Activated naive CD8-positive, alpha-beta T cell (primary cell): ENCODE data around the gene CEP162.
"Not testable (repeated sequence)": the region's sequence is repeated elsewhere in the genome, so short reads cannot be mapped to it uniquely, and the experiment has no call there.

Source experiments
- H3K27ac Mint-ChIP-seq: one replicate; pipeline ENCODE4 v1.8.0; 2021; ENCODE audit warnings: mixed read lengths
- H3K27me3 Mint-ChIP-seq: one replicate; pipeline ENCODE4 v1.8.0; 2021; ENCODE audit warnings: mixed read lengths
- H3K36me3 Mint-ChIP-seq: one replicate; pipeline ENCODE4 v1.8.0; 2021; ENCODE audit warnings: mixed read lengths
- H3K4me1 Mint-ChIP-seq: one replicate; pipeline ENCODE4 v1.8.0; 2021; ENCODE audit warnings: low read depth, mixed read lengths
- H3K4me3 Mint-ChIP-seq: one replicate; pipeline ENCODE4 v1.8.0; 2021; ENCODE audit warnings: mild to moderate bottlenecking, mixed read lengths
- H3K9me3 Mint-ChIP-seq: one replicate; pipeline ENCODE4 v1.8.0; 2021; ENCODE audit warnings: low read depth, mixed read lengths

The CEP162 gene

DNA sequence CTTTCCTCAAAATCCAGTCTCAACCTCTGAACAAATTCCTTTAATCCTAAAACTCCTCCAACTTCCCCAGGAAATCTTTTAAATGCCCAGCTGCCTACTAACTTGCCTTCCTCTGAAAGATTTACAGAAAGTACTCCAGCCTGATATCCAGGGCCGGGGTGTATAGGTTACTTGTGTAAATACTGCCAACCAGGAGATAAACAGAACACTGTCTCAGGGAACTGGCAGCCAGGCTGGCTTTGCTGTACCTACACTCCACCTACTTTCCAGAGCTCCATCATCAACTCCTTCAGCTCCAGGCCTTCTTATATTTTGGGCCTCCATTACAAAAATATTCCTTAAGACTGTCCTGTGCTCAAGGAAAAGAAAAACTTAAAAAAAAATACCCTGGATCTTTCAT lies 85.9 kb downstream of the CEP162 start:
- no peaks in the 10 kb centered on the region for H3K9me3 Mint-ChIP-seq
- no peaks in the 10 kb centered on the region for H3K27me3 Mint-ChIP-seq
- H3K36me3 Mint-ChIP-seq: peaks cover 23% of the 10 kb centered on the region
- H3K4me1 Mint-ChIP-seq: no peaks in the 10 kb centered on the region
- H3K4me3 Mint-ChIP-seq: no peak overlapping the region
- no peak overlapping the region for H3K27ac Mint-ChIP-seq

GRCh38 chr6:84139311-84139710 lies 88.1 kb downstream of the CEP162 start:
- Mint-ChIP-seq H3K4me1 (no peaks in the 10 kb centered on the region), H3K27ac (no peak overlapping the region), H3K27me3 (no peaks in the 10 kb centered on the region), H3K36me3 (peaks cover 31% of the 10 kb centered on the region), H3K9me3 (no peaks in the 10 kb centered on the region), H3K4me3 (no peak overlapping the region)

- Mint-ChIP-seq H3K27ac (no peak overlapping the region), H3K27me3 (no peaks in the 10 kb centered on the region), H3K4me1 (no peaks in the 10 kb centered on the region), H3K4me3 (no peak overlapping the region), H3K9me3 (no peaks in the 10 kb centered on the region), H3K36me3 (peaks cover 29% of the 10 kb centered on the region)
These were observed 89.4 kb downstream of the CEP162 start for GRCh38 chr6:84137989-84138575.

GRCh38 chr6:84137051-84137375 lies 90.4 kb downstream of the CEP162 start:
- no peaks in the 10 kb centered on the region for H3K9me3 Mint-ChIP-seq
- no peaks in the 10 kb centered on the region for H3K27me3 Mint-ChIP-seq
- H3K27ac Mint-ChIP-seq: no peak overlapping the region
- H3K4me1 Mint-ChIP-seq: no peaks in the 10 kb centered on the region
- peaks cover 32% of the 10 kb centered on the region for H3K36me3 Mint-ChIP-seq
- H3K4me3 Mint-ChIP-seq: no peak overlapping the region

GRCh38 chr6:84136364-84137050 lies 90.9 kb downstream of the CEP162 start:
- Mint-ChIP-seq H3K27ac (no peak overlapping the region), H3K27me3 (no peaks in the 10 kb centered on the region), H3K4me3 (no peak overlapping the region), H3K4me1 (no peaks in the 10 kb centered on the region), H3K9me3 (no peaks in the 10 kb centered on the region), H3K36me3 (peaks cover 32% of the 10 kb centered on the region)

GRCh38 chr6:84135291-84135690 lies 92.2 kb downstream of the CEP162 start:
- H3K4me1 Mint-ChIP-seq: no peaks in the 10 kb centered on the region
- H3K27ac Mint-ChIP-seq: no peak overlapping the region
- H3K36me3 Mint-ChIP-seq: peaks cover 30% of the 10 kb centered on the region
- no peaks in the 10 kb centered on the region for H3K9me3 Mint-ChIP-seq
- no peak overlapping the region for H3K4me3 Mint-ChIP-seq
- H3K27me3 Mint-ChIP-seq: no peaks in the 10 kb centered on the region

DNA sequence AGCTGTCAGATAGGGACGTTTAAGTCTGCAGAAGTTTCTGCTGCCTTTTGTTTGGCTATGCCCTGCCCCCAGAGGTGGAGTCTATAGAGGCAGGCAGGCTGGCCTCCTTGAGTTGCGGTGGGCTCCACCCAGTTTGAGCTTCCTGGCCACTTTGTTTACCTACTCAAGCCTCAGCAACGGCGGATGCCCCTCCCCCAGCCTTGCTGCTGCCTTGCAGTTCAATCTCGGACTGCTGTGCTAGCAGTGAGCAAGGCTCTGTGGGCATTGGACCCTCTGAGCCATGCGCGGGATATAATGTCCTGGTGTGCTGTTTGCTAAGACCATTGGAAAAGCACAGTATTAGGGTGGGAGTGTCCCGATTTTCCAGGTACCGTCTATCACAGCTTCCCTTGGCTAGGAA lies 94.1 kb downstream of the CEP162 start:
- not testable (repeated sequence) for H3K4me1 Mint-ChIP-seq, H3K9me3 Mint-ChIP-seq, H3K4me3 Mint-ChIP-seq, H3K27ac Mint-ChIP-seq, H3K27me3 Mint-ChIP-seq
- peaks cover 24% of the 10 kb centered on the region for H3K36me3 Mint-ChIP-seq

DNA sequence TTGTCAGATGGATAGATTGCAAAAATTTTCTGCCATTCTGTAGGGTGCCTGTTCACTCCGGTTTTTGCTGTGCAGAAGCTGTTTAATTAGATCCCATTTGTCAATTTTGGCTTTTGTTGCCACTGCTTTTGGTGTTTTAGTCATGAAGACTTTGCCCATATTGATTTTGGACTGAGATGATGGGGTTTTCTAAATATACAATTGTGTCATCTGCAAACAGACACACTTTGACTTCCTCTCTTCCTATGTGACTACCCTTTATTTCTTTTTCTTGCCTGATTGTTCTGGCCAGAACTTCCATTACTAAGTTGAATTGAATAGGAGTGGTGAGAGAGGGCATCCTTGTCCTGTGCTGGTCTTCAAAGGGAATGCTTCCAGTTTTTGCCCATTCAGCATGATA lies 97.9 kb downstream of the CEP162 start:
- not testable (repeated sequence) for H3K9me3 Mint-ChIP-seq, H3K4me1 Mint-ChIP-seq, H3K27me3 Mint-ChIP-seq, H3K4me3 Mint-ChIP-seq, H3K27ac Mint-ChIP-seq
- peaks cover 16% of the 10 kb centered on the region for H3K36me3 Mint-ChIP-seq

DNA sequence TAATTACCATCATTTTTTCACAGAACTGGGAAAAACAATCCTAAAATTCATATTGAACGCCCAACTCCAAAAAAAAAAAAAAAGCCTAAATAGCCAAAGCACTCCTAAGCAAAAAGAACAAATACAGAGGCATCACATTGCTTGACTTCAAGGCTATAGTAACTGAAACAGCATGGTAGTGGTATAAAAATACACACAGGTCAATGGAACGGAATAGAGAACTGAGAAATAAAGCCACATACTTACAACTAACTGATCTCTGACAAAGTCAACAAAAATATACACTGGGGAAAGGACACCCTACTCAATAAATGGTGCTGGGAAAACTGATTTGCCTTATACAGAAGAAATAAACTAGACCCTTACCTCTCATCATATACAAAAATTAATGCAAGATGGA lies 104.3 kb downstream of the CEP162 start:
- peaks cover 5% of the 10 kb centered on the region for H3K9me3 Mint-ChIP-seq
- peaks cover 41% of the 10 kb centered on the region for H3K36me3 Mint-ChIP-seq
- no peaks in the 10 kb centered on the region for H3K4me1 Mint-ChIP-seq
- no peak overlapping the region for H3K27ac Mint-ChIP-seq
- no peaks in the 10 kb centered on the region for H3K27me3 Mint-ChIP-seq
- H3K4me3 Mint-ChIP-seq: no peak overlapping the region

GRCh38 chr6:84119277-84119676 lies 108.2 kb downstream of the CEP162 start:
- peaks cover 31% of the 10 kb centered on the region for H3K36me3 Mint-ChIP-seq
- no peak overlapping the region for H3K27ac Mint-ChIP-seq
- no peak overlapping the region for H3K4me3 Mint-ChIP-seq
- H3K27me3 Mint-ChIP-seq: peaks cover 4% of the 10 kb centered on the region
- H3K4me1 Mint-ChIP-seq: no peaks in the 10 kb centered on the region
- H3K9me3 Mint-ChIP-seq: peaks cover 14% of the 10 kb centered on the region

- Mint-ChIP-seq H3K36me3 (peaks cover 20% of the 10 kb centered on the region), H3K9me3 (peaks cover 14% of the 10 kb centered on the region), H3K27me3 (peaks cover 4% of the 10 kb centered on the region), H3K4me3 (no peak overlapping the region), H3K4me1 (no peaks in the 10 kb centered on the region), H3K27ac (no peak overlapping the region)
These were observed 109.3 kb downstream of the CEP162 start for GRCh38 chr6:84118191-84118590.

GRCh38 chr6:84114933-84115594 lies 112.4 kb downstream of the CEP162 start:
- H3K4me1 Mint-ChIP-seq, H3K27me3 Mint-ChIP-seq, H3K4me3 Mint-ChIP-seq, H3K27ac Mint-ChIP-seq, H3K36me3 Mint-ChIP-seq: not testable (repeated sequence)
- H3K9me3 Mint-ChIP-seq: peaks cover 14% of the 10 kb centered on the region

GRCh38 chr6:84111351-84111750 lies 116.1 kb downstream of the CEP162 start:
- not testable (repeated sequence) for H3K36me3 Mint-ChIP-seq, H3K4me1 Mint-ChIP-seq, H3K9me3 Mint-ChIP-seq, H3K4me3 Mint-ChIP-seq, H3K27me3 Mint-ChIP-seq, H3K27ac Mint-ChIP-seq

DNA sequence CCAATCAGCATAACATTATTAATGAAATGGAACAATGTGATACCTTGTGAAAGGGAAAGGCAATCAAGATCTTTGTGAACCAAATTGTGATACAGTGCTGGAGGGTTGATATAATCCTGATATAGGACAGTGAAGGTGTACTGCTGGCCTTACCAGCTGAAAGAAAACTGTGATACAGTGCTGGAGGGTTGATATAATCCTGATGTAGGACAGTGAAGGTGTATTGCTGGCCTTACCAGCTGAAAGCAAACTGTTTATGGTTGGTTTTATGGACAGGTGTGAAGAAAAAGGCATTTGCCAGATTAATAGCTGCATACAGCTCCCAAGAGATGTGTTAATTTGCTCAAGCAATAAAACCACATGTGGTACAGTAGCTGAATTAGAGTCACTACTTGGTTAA lies 119.9 kb downstream of the CEP162 start:
- Mint-ChIP-seq H3K9me3 (peaks cover 3% of the 10 kb centered on the region), H3K4me3 (no peak overlapping the region), H3K4me1 (no peaks in the 10 kb centered on the region), H3K36me3 (no peaks in the 10 kb centered on the region), H3K27me3 (peaks cover 4% of the 10 kb centered on the region), H3K27ac (no peak overlapping the region)

DNA sequence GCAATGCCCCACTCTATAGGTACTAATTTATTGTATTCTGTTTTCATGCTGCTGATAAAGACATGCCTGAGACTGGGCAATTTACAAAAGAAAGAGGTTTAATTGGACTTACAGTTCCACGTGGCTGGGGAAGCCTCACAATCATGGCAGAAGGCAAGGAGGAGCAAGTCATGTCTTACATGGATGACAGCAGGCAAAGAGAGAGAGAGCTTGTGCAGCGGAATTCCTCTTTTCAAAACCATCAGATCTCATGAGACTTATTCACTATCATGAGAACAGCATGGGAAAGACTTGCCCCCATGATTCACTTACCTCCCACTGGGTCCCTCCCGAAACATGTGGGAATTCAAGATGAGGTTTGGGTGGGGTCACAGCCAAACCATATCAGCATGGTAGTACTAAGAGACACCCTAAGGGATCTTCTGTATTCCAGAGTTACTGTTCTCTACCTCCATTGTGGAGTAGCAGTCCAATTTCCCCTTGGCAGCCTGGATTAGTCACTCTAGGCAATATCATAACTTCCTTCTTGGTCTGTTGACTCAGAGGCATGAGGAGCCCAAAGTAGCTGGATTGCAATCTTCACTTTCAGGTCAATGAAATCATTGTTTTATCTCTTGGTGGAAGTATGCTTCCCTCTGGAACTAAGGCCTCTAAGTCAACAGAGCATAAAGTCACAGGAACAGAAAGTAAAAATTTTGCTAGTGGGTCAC lies 122.1 kb downstream of the CEP162 start:
- H3K9me3 Mint-ChIP-seq, H3K36me3 Mint-ChIP-seq, H3K27ac Mint-ChIP-seq, H3K27me3 Mint-ChIP-seq, H3K4me1 Mint-ChIP-seq, H3K4me3 Mint-ChIP-seq: not testable (repeated sequence)
